ENCODE results near the gene APOBEC2.

The APOBEC2 gene

DNA sequence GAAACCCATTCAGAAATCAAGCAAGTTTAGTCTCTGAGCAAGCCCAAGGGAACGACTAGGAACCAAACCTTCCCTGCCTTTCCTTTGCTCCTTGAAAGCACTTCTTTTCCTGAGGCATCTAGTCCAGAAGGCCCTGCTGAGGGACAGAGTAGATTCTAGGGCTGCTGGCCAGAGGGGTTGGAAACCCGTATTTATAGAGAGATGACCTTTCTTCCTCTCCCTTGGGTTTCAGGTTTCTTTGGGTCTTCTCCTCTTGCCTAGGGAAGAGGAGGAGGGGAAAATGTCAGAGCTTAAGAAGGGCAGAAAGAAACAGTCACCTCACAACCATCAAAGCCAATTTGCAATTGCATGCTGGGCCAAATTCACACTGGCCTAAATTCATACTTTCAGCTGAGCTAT is 5.8 kb downstream of the APOBEC2 start:
- DNase-seq (ENCODE audit: low read depth, low spot score): peak; percentile 39

DNA sequence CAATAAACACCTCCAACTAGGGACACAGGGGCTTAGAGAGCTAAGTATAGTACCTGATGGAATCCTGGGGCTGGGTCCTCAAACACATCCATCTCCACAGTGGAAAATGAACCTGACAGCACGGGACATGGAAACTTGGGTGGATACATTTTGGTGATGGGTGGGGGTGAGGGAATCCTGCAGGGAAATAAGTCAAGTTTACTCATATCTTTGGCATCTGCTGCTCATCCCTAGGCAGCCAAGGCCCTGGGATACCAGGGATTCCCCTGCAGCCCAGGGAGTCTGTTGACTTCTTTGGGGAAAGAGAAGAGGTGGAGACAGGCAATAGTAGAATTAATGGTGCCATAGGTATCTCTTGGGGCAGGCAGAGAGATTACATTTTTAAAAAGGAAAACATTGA is 6.6 kb downstream of the APOBEC2 start:
- no peak for DNase-seq (ENCODE audit: low read depth, low spot score)

DNA sequence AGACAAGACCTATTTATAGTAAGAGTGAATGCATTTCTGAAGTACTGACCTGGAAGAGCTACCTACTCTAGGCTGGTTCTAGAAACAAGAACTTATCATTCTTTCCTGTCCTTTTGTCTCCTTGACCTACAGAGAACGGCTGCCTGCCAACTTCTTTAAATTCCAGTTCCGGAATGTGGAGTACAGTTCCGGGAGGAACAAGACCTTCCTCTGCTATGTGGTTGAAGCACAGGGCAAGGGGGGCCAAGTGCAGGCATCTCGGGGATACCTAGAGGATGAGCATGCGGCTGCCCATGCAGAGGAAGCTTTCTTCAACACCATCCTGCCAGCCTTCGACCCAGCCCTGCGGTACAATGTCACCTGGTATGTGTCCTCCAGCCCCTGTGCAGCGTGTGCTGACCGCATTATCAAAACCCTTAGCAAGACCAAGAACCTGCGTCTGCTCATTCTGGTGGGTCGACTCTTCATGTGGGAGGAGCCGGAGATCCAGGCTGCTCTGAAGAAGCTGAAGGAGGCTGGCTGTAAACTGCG is 8.3 kb downstream of the APOBEC2 start:
- no peak for DNase-seq (ENCODE audit: low read depth, low spot score)

DNA sequence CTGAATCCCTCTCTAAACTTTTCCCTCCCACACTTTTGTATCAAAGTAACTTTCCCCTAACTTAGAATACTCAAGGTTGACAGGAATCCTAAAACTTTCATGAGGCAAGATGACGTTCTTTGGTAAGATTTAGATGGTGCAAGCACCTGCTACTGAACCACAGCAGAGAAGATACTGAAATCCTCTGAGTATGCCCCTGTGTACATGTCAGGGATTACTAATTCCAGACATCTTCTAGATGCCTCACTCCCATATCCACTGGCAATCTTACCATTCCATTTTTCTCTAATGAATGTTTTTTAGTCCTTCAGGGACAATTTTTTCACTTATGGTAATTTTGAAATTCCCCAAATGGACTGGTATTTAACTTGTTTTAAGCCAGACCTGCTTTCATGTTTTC is 9.1 kb downstream of the APOBEC2 start:
- DNase-seq (ENCODE audit: low read depth, low spot score): no peak

DNA sequence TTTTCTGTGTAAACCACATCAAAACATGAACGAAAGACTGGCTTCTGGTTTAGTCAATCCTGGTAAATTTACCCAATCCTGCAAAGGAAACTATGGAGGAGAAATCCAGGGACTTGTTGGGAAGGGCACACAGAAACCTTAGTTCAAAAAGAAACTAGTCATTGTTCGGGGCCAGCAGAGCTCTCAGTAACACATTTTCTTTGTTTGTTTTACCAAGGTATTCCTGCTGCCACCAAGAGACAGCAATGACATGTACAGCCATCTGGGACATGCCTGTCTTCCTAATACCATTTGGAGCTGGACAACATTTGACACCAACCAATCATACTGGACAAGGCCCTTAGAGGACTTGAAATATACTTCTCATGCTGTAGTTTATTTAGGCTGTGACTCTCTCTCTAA is 10.9 kb downstream of the APOBEC2 start:
- no peak for DNase-seq (ENCODE audit: low read depth, low spot score)

DNA sequence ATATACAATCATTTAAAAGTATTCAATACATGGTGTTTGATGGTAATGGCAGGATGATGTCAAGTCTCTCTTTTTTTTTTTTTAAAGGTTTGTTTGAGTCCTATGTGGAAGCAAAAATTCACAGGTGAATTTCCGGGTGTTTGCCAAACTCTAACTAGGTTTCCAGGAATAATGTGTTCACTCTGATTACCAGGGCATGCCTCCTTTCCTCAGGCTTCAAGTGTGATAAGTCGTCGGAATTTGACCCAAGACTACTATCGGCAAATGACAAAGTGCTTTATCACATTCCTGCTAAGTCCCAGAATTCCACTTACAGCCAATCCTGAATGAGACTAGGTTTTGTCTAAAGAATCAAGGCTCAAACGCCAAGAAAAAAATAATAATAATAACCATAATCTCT is 11.8 kb downstream of the APOBEC2 start:
- no peak for DNase-seq (ENCODE audit: low read depth, low spot score)

DNA sequence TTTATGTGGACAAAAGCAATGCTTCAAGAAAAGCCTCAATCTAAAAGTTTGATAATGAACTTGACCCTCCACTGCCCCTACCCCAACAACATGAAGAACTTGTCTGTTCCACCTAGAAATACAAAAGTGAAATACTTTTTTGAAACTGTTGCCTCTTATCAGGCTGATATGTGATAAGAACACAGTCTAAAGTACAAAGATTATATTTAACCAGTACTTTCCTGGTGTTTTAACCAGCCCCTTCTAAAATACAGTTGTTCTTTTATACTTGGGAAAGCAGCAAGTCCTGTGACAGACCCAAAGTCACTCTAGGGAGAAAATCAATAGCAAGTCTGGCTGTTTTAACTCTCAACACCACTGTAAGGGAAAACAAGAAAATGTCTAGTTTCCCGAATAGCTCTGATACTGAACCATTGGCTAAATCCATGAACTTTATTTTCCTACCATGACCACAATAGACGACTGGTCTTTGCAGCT is 12.6 kb downstream of the APOBEC2 start:
- no peak for DNase-seq (ENCODE audit: low read depth, low spot score)

DNA sequence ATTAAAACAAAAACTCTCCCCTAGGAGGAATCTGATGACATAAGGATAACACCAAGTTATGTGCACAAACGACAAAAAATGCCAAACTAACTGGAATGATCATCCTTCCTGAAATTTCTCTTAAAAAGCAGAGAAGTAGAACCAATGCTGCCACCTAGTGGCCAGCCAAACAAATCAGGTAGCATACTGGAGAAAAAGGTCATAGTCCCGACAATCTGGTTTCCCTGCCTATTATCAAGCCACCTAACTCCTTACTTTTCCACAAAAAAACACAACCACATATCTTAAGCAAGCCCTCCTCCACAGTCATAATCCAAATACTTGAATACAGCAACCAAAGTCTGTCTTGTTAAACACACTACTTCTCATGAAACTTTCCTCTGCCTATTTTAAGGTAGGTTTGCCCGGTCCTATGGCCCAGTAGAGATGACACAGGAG is 13.9 kb downstream of the APOBEC2 start:
- peak; percentile 70 for DNase-seq (ENCODE audit: low read depth, low spot score)

DNA sequence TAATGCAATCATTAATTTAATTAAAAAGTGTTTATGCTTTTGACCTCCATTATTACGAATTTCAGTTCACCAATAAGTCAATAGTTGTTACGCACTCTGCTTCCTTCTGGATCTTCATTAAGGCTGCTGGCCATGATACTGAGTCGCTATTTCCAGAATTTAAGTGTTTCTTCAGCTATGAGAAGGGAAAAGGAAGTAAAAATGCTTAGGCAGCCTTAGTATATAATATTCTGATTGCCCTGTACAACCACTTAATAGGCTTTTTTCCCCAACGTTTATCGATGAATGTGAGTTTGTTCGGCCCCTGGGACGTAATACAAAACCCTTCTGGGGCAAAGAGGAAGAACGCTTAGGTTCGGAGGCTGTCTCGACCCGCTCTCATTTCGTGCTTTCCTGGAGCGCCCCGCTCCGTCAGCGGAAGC is 18.5 kb downstream of the APOBEC2 start:
- DNase-seq (ENCODE audit: low read depth, low spot score): no peak

DNA sequence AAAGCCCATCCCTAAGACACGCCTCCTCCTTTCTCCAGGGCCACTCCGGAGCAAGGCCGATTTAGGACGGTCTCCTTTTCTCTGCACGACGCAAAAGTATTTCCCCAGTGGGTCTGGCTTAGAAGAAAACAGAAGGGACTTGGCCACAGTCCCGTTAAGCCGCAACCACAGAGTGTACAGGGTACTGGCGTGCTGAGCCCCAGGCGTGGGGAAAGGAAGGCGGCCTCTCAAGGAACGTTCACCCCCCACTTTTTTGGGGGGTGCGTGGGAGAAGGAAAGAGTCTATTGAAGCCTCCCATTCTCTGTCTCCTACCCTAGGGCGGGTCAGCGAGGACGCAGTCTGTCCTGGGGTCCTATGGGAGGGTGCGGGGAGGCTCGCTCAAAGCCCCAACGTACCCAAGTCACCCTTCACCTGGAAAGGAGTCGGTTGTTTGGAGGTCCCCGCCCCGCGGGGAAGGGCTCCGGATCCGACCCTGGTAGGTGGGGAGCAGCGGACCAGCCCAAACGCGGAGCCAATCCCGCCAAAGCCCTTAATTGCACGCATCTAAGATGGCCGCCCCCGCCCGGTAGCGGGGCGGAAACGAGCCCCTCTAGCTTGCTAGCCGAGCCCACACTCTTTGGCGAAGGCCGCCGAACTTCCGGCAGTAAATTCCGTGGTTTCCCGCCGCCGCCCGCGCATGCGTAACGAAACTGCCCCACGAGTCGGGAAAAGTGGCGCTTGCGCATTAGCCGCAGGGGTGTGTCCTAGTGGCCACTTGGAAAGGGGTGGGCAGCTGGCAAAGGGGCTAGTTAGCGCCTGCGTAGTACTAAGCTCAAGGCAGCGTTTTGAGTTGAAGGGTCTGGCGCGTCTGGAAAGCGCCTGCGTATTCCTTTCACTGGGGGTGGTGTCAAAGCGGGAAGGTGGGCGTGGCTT is 19.2 kb downstream of the APOBEC2 start, which contains the start of gene OARD1:
TSS of gene OARD1 (minus strand) at position 434 of the 913 bp plus-strand sequence. CDS start 722 bp downstream, outside the sequence.
- DNase-seq (ENCODE audit: low read depth, low spot score): peak; percentile 100

DNA sequence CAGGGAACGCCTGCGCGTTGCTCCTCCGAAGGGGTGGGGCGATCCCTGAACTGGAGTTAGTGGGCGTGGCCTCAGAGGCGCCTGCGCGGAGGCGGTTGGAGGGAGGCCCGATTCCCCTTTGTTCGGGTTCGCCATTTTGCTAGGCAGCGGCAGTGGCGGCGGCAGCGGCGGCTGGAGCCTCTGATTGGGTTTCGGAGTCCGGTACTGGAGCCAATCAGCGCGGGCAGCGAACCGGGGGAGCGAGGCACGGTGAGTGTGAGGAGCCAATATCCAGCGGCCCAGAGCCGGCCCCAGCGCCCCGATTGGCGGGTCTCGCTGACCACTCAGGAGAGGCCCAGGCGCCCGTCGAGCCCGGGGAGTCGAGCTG is 19.8 kb downstream of the APOBEC2 start, which contains the start of gene NFYA:
TSS of gene NFYA (plus strand) at position 139 of the 367 bp plus-strand sequence. CDS start 6,116 bp downstream, outside the sequence.
- no peak for DNase-seq (ENCODE audit: low read depth, low spot score)

DNA sequence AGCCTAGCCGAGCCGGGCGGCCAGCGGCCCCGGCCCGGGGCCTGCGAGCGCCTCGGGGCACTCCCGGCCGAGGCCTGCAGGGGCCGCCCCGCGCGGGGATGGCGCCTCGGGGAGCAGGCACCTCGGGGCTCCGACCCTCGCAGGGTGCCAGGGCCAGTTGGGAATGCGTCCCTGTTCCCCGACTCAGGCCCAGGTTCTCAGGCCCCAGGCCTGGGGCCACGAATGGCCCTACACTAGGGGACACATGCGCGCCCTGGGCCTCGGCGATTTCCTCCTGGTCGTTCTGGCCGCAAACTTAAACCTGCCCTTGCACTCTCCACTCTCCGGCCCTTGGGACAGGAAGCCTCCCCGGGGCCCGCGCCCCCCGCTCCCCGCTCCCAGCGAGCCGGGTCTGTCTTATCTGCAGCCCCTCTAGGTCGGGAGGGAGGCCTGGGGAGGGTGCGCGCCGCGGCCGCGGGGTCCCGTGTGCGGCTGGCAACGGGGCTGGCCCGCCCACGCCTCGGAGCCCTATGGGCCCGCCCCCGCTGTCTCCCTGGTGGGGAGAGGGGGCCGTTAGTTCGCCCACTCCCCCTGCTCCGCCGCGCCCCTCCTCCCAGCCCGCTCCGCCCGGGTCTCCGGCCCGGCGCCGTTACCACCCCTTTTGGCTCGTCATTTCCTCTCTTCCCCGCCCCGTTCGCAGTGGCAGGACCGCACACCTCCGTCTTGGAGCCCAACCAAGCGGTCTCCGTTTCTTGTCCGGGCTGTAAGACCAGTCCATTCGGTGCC is 20.4 kb downstream of the APOBEC2 start:
- peak; percentile 93 for DNase-seq (ENCODE audit: low read depth, low spot score)

DNA sequence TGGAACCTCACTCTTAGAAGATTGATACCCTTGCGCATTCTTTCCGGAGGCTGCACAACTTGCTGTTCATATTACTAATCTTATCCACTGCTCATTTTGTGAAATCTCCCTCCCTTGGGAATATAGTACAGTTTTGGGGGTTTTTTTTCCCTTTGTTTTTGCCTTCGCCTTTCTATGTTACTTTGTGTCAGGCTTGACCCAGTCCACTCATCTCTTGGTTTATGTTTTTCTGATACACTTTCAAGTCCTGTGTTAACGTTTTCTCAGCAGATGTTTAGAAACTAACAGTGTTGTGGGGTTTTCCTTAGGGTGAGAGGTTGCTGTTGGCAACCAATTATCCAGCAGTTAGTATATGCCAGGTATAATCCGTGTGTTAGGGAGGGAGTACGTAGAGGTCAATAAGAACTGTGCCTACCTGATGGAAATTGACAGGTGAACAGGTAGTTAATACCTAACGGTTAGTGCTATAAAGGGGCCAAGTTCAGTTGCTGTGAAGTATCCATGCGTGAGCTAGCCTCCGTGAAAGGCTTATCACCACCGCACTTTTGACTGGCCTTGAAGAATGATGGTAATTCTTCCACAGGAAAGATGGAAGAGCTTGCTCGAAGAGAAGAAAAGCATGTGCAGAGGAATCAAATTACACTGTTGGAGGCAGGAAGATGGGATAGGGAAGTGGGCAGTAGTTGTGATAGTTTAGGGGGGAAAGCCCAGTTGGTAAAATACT is 21.1 kb downstream of the APOBEC2 start:
- peak; percentile 31 for DNase-seq (ENCODE audit: low read depth, low spot score)

DNA sequence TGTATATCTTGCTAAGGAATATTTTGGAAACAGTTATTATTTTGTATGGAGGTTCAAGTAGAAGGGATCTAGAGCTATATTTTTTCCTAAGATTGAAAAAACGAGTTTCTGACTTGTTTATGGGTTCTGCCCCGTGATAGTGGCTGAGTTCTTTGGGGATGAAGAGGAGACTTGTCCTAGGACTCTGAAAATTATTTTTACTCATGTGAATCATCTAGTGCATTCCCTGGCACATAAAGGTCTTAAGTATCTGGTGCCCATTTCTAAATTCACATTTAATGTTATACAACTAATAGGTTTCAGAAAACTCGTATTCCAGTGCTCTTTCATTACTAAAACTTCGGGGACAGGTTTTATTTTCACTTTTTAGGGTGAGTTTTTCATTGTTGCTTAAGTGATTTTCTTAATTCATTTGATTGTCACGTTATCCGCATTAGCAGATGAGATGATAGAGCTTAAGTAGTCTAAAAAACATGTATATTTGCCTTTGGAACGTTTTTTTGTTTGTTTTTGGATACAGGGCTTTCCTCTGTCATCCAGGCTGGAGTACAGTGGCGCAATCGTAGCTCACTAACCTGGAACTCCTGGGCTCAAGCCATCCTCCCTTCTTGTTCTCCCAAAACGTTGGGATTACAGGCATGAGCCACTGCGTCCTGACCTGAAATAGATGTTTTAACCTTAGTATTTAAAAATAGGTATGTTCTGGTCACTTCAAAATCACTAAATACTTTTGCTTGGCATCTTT is 21.9 kb downstream of the APOBEC2 start:
- no peak for DNase-seq (ENCODE audit: low read depth, low spot score)

DNA sequence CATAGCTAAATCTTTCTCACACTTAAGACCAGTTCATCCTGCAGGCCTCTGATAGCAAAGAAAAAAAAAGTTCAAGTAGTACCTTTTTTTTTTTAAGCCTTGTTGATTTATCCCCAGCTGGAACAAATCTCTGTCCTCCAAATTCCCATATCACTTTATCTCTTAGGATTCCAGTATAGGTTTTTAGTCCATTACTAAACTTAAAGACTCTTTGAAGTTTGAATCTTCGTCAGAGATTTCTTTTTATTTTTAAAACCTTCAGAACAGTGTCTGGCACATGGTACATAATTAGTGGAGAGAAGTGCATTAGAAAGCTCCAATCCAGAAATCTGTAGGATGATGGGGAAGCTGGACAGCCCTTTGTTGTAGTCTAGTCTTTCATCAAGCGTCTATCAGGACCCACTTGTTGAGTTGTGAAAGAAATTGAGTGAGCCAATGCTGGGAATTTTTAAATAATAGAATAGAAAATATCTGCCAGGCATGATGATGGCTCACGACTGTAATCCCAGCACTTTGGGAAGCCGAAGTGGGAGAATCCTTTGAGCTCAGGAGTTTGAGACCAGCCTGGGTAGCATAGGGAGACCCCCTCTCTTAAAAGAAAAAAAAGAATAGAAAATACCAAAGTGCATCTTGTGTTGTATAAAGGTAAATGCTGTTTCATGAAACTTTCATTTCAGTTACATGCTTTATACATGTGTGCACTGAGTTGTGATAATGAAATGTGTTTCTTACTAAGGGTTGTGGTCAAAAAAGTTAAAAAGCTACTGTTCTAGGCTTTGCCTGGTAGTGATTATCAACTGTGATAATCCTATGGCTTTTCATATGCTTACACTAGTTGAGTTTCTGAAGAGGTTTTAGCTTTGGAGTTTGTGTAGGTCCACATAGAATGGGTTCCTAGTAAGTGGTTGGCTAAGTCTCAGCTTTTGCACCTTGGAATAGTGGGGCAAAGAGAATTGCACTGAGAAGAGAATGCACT is 22.9 kb downstream of the APOBEC2 start:
- DNase-seq (ENCODE audit: low read depth, low spot score): no peak

DNA sequence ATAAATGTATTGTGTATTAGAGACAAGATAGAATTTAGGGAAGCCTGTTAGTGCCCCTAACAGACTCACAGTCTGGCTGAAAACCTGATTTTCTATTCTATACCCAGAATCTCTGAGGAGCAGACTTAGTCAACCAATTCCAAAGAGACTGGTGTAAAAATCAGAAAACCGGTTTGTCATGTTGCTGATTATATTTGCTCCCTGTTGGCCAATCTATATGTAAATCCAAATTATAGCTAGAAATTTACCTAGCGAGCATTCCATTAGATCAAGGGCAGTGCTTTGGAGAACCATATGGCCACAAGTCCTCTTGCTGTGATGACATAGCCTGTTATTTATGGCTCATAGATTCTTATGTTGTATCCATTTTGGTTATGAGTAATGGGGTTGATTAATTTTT is 24.5 kb downstream of the APOBEC2 start:
- no peak for DNase-seq (ENCODE audit: low read depth, low spot score)

DNA sequence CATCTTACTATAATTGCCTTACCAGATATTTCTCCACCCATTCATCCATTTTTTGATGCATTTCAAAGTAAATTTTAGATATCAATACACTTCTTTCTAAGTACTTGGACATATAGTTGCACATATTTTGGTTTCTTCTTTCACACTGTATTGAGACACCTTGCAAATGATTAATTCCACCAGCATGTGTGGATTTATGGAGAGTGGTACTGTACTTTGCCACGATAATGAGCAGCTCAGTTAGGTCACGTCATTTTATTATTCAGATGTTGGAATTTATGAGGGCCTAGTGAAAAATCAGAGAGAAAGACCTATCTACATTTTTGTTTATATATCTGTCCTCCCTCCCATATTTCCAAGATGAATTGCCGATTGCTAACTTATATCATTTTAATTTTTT is 25.1 kb downstream of the APOBEC2 start:
- DNase-seq (ENCODE audit: low read depth, low spot score): no peak

DNA sequence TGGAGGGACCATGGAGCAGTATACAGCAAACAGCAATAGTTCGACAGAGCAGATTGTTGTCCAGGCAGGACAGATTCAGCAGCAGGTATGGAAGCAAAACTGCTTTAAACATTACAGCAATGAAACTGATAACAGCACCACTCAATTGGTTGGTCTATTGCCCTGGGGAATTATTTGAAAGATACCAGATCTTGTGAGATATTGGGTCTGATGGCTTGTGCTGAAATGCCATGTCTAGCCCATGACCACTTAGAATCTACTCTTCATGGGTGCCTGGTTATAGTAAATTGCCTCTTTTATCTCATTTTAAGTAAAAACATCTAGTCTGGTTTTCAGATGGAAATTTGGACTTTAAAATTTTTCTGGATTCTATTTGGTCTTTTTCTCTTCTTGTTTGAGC is 26.1 kb downstream of the APOBEC2 start:
- no peak for DNase-seq (ENCODE audit: low read depth, low spot score)

DNA sequence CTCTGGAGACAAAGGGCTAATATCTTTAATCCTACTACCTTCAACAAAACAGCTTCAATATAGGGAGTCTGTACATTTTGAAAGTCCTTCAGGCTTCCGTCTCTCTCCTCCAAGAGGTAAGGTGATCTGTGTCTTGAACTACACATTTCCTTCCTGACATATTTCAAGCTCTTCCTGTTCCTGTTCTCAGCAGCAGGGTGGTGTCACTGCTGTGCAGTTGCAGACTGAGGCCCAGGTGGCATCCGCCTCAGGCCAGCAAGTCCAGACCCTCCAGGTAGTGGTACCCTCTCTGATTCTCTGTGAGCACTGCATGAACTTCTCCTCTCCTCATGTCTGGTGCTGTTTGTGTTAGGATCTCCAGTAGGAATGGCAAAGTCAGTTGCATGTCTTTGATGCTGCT is 27.6 kb downstream of the APOBEC2 start:
- no peak for DNase-seq (ENCODE audit: low read depth, low spot score)

DNA sequence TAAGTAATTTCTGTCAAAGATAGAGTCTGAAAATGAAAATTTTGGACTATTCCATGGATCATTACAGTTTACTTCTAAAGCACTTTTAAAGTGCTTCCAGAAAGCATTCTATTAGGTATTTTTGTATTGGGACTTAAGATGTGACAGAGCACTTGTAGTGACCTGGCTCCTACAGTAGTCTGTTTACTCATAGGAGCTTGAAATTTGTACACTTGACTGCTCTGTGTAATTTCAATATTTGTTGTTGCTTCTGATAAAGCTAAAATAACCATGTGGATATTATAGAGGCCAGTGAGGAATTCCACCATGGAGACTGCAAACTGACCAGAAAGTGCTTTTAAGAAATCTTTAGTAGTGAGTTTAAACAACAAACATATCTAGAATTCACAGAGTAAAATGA is 30.1 kb downstream of the APOBEC2 start:
- no peak for DNase-seq (ENCODE audit: low read depth, low spot score)

Data from ELF-1 (cell line).